ENCODE data around the gene GJB4.

GJB4 gene

DNA sequence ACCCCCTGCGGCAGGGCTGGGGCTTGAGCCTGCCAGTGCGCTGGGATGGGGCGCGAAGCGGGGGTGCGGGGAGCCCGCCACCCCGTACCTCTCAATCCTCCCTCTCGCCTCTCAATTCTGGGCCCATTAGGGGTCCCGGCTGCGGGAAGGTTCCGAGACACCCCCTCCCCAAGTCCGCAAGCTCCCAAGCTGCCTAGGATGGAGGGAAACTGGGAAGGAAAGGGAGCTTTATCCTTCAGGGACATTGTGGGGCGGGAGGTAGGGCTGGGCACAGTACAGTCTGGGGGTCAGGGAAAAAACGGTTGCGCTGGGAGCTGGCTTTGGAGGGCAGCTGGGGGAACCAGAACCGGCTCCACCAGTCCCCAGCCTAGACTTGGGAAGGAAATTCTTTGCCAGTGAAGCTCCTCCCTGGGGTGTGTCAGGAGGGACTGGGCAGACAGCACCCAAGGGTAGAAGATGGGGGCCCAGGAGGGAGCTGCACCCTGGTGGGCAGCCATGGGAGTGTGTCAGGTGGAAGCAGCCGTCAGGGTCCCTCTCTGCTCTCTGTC is 22.4 kb downstream of the GJB4 start:
- no peak for TF ChIP-seq EGR1 (IDR thresholded peaks at IDR 0.05)
- no peak; the same call in 1 of the 2 replicates for TF ChIP-seq ZBTB7A (IDR thresholded peaks at IDR 0.05; ENCODE audit: low read depth)
- no peak for TF ChIP-seq TCF12 (IDR thresholded peaks at IDR 0.05; ENCODE audit: low read depth)
- TF ChIP-seq RAD21 (IDR thresholded peaks at IDR 0.05; ENCODE audit: low read depth), result no peak
- TF ChIP-seq, protein P1, sequence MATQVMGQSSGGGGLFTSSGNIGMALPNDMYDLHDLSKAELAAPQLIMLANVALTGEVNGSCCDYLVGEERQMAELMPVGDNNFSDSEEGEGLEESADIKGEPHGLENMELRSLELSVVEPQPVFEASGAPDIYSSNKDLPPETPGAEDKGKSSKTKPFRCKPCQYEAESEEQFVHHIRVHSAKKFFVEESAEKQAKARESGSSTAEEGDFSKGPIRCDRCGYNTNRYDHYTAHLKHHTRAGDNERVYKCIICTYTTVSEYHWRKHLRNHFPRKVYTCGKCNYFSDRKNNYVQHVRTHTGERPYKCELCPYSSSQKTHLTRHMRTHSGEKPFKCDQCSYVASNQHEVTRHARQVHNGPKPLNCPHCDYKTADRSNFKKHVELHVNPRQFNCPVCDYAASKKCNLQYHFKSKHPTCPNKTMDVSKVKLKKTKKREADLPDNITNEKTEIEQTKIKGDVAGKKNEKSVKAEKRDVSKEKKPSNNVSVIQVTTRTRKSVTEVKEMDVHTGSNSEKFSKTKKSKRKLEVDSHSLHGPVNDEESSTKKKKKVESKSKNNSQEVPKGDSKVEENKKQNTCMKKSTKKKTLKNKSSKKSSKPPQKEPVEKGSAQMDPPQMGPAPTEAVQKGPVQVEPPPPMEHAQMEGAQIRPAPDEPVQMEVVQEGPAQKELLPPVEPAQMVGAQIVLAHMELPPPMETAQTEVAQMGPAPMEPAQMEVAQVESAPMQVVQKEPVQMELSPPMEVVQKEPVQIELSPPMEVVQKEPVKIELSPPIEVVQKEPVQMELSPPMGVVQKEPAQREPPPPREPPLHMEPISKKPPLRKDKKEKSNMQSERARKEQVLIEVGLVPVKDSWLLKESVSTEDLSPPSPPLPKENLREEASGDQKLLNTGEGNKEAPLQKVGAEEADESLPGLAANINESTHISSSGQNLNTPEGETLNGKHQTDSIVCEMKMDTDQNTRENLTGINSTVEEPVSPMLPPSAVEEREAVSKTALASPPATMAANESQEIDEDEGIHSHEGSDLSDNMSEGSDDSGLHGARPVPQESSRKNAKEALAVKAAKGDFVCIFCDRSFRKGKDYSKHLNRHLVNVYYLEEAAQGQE (IDR thresholded peaks at IDR 0.05; ENCODE audit: low read depth), result no peak
- TF ChIP-seq, protein P2, sequence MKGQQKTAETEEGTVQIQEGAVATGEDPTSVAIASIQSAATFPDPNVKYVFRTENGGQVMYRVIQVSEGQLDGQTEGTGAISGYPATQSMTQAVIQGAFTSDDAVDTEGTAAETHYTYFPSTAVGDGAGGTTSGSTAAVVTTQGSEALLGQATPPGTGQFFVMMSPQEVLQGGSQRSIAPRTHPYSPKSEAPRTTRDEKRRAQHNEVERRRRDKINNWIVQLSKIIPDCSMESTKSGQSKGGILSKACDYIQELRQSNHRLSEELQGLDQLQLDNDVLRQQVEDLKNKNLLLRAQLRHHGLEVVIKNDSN (IDR thresholded peaks at IDR 0.05), result no peak
- no peak for TF ChIP-seq TAF1 (IDR thresholded peaks at IDR 0.05; ENCODE audit: low read depth)
- no peak for TF ChIP-seq YY1 (IDR thresholded peaks at IDR 0.05; ENCODE audit: low read depth)
- no peak for TF ChIP-seq EP300 (IDR thresholded peaks at IDR 0.05; ENCODE audit: borderline replicate concordance)

DNA sequence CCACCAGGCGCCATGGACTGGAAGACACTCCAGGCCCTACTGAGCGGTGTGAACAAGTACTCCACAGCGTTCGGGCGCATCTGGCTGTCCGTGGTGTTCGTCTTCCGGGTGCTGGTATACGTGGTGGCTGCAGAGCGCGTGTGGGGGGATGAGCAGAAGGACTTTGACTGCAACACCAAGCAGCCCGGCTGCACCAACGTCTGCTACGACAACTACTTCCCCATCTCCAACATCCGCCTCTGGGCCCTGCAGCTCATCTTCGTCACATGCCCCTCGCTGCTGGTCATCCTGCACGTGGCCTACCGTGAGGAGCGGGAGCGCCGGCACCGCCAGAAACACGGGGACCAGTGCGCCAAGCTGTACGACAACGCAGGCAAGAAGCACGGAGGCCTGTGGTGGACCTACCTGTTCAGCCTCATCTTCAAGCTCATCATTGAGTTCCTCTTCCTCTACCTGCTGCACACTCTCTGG is 25.2 kb downstream of the GJB4 start:
- TF ChIP-seq, protein P3, sequence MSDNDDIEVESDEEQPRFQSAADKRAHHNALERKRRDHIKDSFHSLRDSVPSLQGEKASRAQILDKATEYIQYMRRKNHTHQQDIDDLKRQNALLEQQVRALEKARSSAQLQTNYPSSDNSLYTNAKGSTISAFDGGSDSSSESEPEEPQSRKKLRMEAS (IDR thresholded peaks at IDR 0.05), result no peak
- TF ChIP-seq, protein P2 (IDR thresholded peaks at IDR 0.05), result no peak
- TF ChIP-seq CREB1 (IDR thresholded peaks at IDR 0.05; ENCODE audit: low read depth) (no peak), NFIC (IDR thresholded peaks at IDR 0.05) (no peak), FOXM1 (IDR thresholded peaks at IDR 0.05; ENCODE audit: borderline replicate concordance, low read depth) (no peak), EGR1 (IDR thresholded peaks at IDR 0.05) (no peak), ZBTB7A (IDR thresholded peaks at IDR 0.05; ENCODE audit: low read depth) (no peak), YY1 (IDR thresholded peaks at IDR 0.05; ENCODE audit: low read depth) (no peak), EP300 (IDR thresholded peaks at IDR 0.05; ENCODE audit: borderline replicate concordance) (no peak), TEAD4 (IDR thresholded peaks at IDR 0.05) (no peak), RAD21 (IDR thresholded peaks at IDR 0.05; ENCODE audit: low read depth) (no peak), TCF12 (IDR thresholded peaks at IDR 0.05; ENCODE audit: low read depth) (no peak), CEBPB (IDR thresholded peaks at IDR 0.05) (no peak), TAF1 (IDR thresholded peaks at IDR 0.05; ENCODE audit: low read depth) (no peak)
- TF ChIP-seq, protein P1 (IDR thresholded peaks at IDR 0.05; ENCODE audit: low read depth), result no peak

DNA sequence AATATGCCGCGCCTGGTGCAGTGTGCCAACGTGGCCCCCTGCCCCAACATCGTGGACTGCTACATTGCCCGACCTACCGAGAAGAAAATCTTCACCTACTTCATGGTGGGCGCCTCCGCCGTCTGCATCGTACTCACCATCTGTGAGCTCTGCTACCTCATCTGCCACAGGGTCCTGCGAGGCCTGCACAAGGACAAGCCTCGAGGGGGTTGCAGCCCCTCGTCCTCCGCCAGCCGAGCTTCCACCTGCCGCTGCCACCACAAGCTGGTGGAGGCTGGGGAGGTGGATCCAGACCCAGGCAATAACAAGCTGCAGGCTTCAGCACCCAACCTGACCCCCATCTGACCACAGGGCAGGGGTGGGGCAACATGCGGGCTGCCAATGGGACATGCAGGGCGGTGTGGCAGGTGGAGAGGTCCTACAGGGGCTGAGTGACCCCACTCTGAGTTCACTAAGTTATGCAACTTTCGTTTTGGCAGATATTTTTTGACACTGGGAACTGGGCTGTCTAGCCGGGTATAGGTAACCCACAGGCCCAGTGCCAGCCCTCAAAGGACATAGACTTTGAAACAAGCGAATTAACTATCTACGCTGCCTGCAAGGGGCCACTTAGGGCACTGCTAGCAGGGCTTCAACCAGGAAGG is 25.8 kb downstream of the GJB4 start:
- TF ChIP-seq EGR1 (IDR thresholded peaks at IDR 0.05) (no peak), TCF12 (IDR thresholded peaks at IDR 0.05; ENCODE audit: low read depth) (no peak), CREB1 (IDR thresholded peaks at IDR 0.05; ENCODE audit: low read depth) (no peak), TAF1 (IDR thresholded peaks at IDR 0.05; ENCODE audit: low read depth) (no peak), ZBTB7A (IDR thresholded peaks at IDR 0.05; ENCODE audit: low read depth) (no peak), NFIC (IDR thresholded peaks at IDR 0.05) (no peak), FOXM1 (IDR thresholded peaks at IDR 0.05; ENCODE audit: borderline replicate concordance, low read depth) (no peak)
- TF ChIP-seq, protein P2 (IDR thresholded peaks at IDR 0.05), result no peak

DNA sequence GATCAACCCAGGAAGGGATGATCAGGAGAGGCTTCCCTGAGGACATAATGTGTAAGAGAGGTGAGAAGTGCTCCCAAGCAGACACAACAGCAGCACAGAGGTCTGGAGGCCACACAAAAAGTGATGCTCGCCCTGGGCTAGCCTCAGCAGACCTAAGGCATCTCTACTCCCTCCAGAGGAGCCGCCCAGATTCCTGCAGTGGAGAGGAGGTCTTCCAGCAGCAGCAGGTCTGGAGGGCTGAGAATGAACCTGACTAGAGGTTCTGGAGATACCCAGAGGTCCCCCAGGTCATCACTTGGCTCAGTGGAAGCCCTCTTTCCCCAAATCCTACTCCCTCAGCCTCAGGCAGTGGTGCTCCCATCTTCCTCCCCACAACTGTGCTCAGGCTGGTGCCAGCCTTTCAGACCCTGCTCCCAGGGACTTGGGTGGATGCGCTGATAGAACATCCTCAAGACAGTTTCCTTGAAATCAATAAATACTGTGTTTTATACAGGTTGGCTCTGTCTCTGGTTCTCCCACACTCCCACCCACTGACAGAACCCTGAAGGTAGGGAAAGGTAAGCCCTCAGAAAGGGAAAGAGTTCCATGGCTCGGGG is 26.4 kb downstream of the GJB4 start:
- TF ChIP-seq, protein P1 (IDR thresholded peaks at IDR 0.05; ENCODE audit: low read depth), result no peak
- TF ChIP-seq CREB1 (IDR thresholded peaks at IDR 0.05; ENCODE audit: low read depth) (no peak), RAD21 (IDR thresholded peaks at IDR 0.05; ENCODE audit: low read depth) (no peak), FOXM1 (IDR thresholded peaks at IDR 0.05; ENCODE audit: borderline replicate concordance, low read depth) (no peak), CEBPB (IDR thresholded peaks at IDR 0.05) (no peak), TAF1 (IDR thresholded peaks at IDR 0.05; ENCODE audit: low read depth) (no peak), YY1 (IDR thresholded peaks at IDR 0.05; ENCODE audit: low read depth) (no peak), TCF12 (IDR thresholded peaks at IDR 0.05; ENCODE audit: low read depth) (no peak), NFIC (IDR thresholded peaks at IDR 0.05) (no peak), EGR1 (IDR thresholded peaks at IDR 0.05) (no peak), TEAD4 (IDR thresholded peaks at IDR 0.05) (no peak), ZBTB7A (IDR thresholded peaks at IDR 0.05; ENCODE audit: low read depth) (no peak), EP300 (IDR thresholded peaks at IDR 0.05; ENCODE audit: borderline replicate concordance) (no peak)
- TF ChIP-seq, protein P2 (IDR thresholded peaks at IDR 0.05), result no peak
- TF ChIP-seq, protein P3 (IDR thresholded peaks at IDR 0.05), result no peak
